ENCODE results near the gene PLCB4.

Gene PLCB4

DNA sequence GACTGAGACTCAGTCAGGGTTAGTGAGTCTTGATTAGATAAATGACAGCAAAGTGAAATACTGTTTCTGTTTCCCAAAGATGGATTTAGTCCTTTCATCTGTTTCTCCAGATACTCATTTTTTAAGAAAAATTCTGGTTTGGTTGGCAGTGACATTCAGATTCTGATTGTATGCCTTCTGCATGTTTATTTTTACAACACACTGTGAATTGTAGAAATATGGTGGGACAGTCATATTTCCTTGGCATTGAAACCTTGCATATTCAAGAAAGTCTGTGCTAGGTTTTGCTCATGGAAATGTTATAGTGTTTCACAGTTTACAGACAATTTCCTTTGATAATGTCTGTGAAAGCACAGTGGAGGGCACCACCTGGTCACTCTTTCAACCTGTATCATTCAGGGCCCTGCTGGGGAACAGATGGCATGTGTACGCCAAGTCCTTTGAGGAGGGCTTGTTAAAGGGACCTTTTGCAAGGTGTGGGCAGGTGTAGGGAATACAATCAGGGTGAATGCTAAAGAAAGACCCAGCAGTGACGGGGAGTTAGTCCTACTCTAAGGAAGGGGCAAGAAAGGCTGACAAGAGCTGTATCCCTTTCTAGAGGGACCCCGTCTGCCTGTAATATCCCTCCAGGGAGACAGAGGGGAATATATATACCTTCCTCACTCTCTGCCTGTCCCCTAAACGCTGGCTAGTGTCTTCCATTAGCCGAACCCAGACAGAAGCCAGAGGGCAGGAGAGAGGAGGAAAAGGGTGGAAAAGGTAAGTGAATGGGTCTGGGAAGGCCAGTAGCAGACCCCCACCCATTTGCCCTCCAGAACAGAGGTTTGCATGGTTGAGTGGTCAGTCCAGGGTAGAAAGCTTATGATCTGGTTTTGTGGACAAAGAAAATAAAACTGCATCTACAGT, 10.2 kb downstream of the PLCB4 start:
- Histone ChIP-seq H3K18ac (ENCODE audit: low read depth in 1 of 2, low read length in 2 of 2) (no peak overlapping the region), H3K79me1 (replicated peaks; ENCODE audit: low read length, poor library complexity, severe bottlenecking) (peaks cover 1% of the 10 kb centered on the region), H3K14ac (ENCODE audit: low read length in 2 of 2) (no peak overlapping the region), H2BK12ac (ENCODE audit: low read length in 2 of 2) (peak overlapping the region in 1 of 2 experiments; percentile 29), H2AK5ac (ENCODE audit: low read length, severe bottlenecking) (peak overlapping the region; percentile 5), H3K27ac (ENCODE audit: low read length, poor library complexity, severe bottlenecking) (no peak overlapping the region), H3K23ac (ENCODE audit: low read length in 2 of 2) (no peak overlapping the region), H2BK15ac (ENCODE audit: low read depth, poor library complexity, severe bottlenecking) (no peak overlapping the region), H2BK5ac (ENCODE audit: low read depth, low read length, poor library complexity, severe bottlenecking) (no peak overlapping the region), H3K4me1 (ENCODE audit: control insufficient read depth, insufficient read depth, low read depth, low read length) (peaks cover 8% of the 10 kb centered on the region), H2AFZ (ENCODE audit: low read depth, low read length) (no peak overlapping the region), H3K9me3 (ENCODE audit: control insufficient read depth, low read length) (no peaks in the 10 kb centered on the region), H3K4ac (ENCODE audit: low read depth in 1 of 2, low read length in 2 of 2) (no peak overlapping the region), H3K4me2 (ENCODE audit: low read length, poor library complexity, severe bottlenecking) (no peak overlapping the region), H3K9ac (ENCODE audit: low read length) (no peak overlapping the region), H4K8ac (ENCODE audit: low read length) (no peak overlapping the region), H3K4me3 (ENCODE audit: insufficient read depth in 1 of 2, low read depth in 1 of 2, low read length in 2 of 2) (no peak overlapping the region), H3K36me3 (ENCODE audit: control insufficient read depth in 1 of 2, insufficient read depth in 2 of 2, low read depth in 1 of 2, low read length in 2 of 2) (no peaks in the 10 kb centered on the region), H3K27me3 (ENCODE audit: control insufficient read depth in 1 of 2, insufficient read depth in 1 of 2, low read length in 2 of 2) (no peaks in the 10 kb centered on the region), H2BK120ac (ENCODE audit: low read depth, low read length) (no peak overlapping the region), H4K91ac (ENCODE audit: low read length) (no peak overlapping the region)
- WGBS: 70% methylated on average over 5 of the region's 5 CpGs
- DNase-seq: no peak

DNA sequence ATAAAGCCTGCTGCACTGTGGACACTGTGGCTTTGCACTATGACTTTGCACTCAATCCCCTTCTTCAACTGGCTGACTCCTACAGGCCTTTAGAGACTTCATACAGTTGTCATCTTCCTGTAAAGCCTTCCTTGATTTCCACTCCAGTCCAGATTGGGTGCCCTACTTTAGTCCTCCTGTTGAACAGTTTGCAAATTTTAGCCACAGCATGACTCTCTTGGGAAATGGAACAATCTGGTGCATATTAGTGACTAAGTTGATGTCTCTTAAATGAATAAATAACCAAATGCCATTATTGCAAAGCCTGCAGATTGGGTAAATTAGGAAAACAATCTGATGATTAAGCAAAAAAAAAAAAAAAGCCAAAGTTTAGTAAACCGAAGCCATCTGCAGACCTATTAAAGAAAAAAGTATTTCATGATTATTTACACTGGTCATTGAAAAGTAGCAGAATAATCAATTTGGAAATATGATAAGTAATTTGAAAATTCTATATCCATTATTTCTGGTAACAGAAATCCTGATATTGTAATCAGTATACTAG, 12.6 kb downstream of the PLCB4 start:
- no peak overlapping the region for H2AFZ ChIP-seq (ENCODE audit: low read depth, low read length)
- H3K79me1 ChIP-seq (replicated peaks; ENCODE audit: low read length, poor library complexity, severe bottlenecking): peaks cover 3% of the 10 kb centered on the region
- no peaks in the 10 kb centered on the region for H3K36me3 ChIP-seq (ENCODE audit: control insufficient read depth in 1 of 2, insufficient read depth in 2 of 2, low read depth in 1 of 2, low read length in 2 of 2)
- no peak overlapping the region for H3K14ac ChIP-seq (ENCODE audit: low read length in 2 of 2)
- H3K9me3 ChIP-seq (ENCODE audit: control insufficient read depth, low read length): no peaks in the 10 kb centered on the region
- H3K27ac ChIP-seq (ENCODE audit: low read length, poor library complexity, severe bottlenecking): no peak overlapping the region
- no peak overlapping the region for H3K4me2 ChIP-seq (ENCODE audit: low read length, poor library complexity, severe bottlenecking)
- peaks cover 4% of the 10 kb centered on the region for H3K4me1 ChIP-seq (ENCODE audit: control insufficient read depth, insufficient read depth, low read depth, low read length)
- H3K23ac ChIP-seq (ENCODE audit: low read length in 2 of 2): no peak overlapping the region
- H3K4me3 ChIP-seq (ENCODE audit: insufficient read depth in 1 of 2, low read depth in 1 of 2, low read length in 2 of 2): no peak overlapping the region
- H3K18ac ChIP-seq (ENCODE audit: low read depth in 1 of 2, low read length in 2 of 2): no peak overlapping the region
- no peaks in the 10 kb centered on the region for H3K27me3 ChIP-seq (ENCODE audit: control insufficient read depth in 1 of 2, insufficient read depth in 1 of 2, low read length in 2 of 2)
- no peak for DNase-seq
- H2AK5ac ChIP-seq (ENCODE audit: low read length, severe bottlenecking): no peak overlapping the region
- H4K8ac ChIP-seq (ENCODE audit: low read length): no peak overlapping the region
- H4K91ac ChIP-seq (ENCODE audit: low read length): no peak overlapping the region
- WGBS: no CpG with 5 or more reads among the region's 1 CpG
- no peak overlapping the region for H2BK15ac ChIP-seq (ENCODE audit: low read depth, poor library complexity, severe bottlenecking)
- no peak overlapping the region for H3K9ac ChIP-seq (ENCODE audit: low read length)
- no peak overlapping the region for H2BK12ac ChIP-seq (ENCODE audit: low read length in 2 of 2)
- H2BK120ac ChIP-seq (ENCODE audit: low read depth, low read length): no peak overlapping the region
- no peak overlapping the region for H3K4ac ChIP-seq (ENCODE audit: low read depth in 1 of 2, low read length in 2 of 2)
- no peak overlapping the region for H2BK5ac ChIP-seq (ENCODE audit: low read depth, low read length, poor library complexity, severe bottlenecking)

DNA sequence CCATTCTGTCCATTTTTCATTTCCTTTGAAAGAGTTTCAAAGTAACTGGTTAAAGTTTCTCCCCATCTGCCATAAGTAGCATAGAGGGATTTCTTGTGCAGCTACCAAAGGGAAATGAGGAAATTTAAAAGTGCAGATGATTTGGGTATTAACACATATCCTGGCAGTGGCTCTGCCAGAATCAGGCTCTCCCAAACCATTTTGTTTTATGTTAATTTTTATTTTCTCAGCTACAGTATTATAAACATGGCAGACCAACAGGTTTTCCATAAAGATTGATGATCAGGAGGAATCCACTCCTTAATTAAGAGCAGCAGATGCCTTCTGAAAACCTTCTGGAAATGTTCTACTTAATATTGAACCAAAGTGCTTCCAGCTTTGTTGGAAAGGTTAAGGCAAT, 13.9 kb downstream of the PLCB4 start:
- Histone ChIP-seq H2BK5ac (ENCODE audit: low read depth, low read length, poor library complexity, severe bottlenecking) (no peak overlapping the region), H2AK5ac (ENCODE audit: low read length, severe bottlenecking) (no peak overlapping the region), H4K91ac (ENCODE audit: low read length) (no peak overlapping the region), H3K4me3 (ENCODE audit: insufficient read depth in 1 of 2, low read depth in 1 of 2, low read length in 2 of 2) (no peak overlapping the region), H2BK12ac (ENCODE audit: low read length in 2 of 2) (no peak overlapping the region), H4K8ac (ENCODE audit: low read length) (no peak overlapping the region), H3K27ac (ENCODE audit: low read length, poor library complexity, severe bottlenecking) (peak overlapping the region; percentile 7), H3K27me3 (ENCODE audit: control insufficient read depth in 1 of 2, insufficient read depth in 1 of 2, low read length in 2 of 2) (no peaks in the 10 kb centered on the region), H3K4me2 (ENCODE audit: low read length, poor library complexity, severe bottlenecking) (no peak overlapping the region), H2BK15ac (ENCODE audit: low read depth, poor library complexity, severe bottlenecking) (no peak overlapping the region), H3K18ac (ENCODE audit: low read depth in 1 of 2, low read length in 2 of 2) (no peak overlapping the region), H3K36me3 (ENCODE audit: control insufficient read depth in 1 of 2, insufficient read depth in 2 of 2, low read depth in 1 of 2, low read length in 2 of 2) (no peaks in the 10 kb centered on the region), H3K79me1 (replicated peaks; ENCODE audit: low read length, poor library complexity, severe bottlenecking) (peaks cover 4% of the 10 kb centered on the region), H3K23ac (ENCODE audit: low read length in 2 of 2) (no peak overlapping the region), H3K4ac (ENCODE audit: low read depth in 1 of 2, low read length in 2 of 2) (no peak overlapping the region), H3K4me1 (ENCODE audit: control insufficient read depth, insufficient read depth, low read depth, low read length) (peaks cover 4% of the 10 kb centered on the region), H2AFZ (ENCODE audit: low read depth, low read length) (no peak overlapping the region), H3K9ac (ENCODE audit: low read length) (no peak overlapping the region), H3K9me3 (ENCODE audit: control insufficient read depth, low read length) (no peaks in the 10 kb centered on the region), H2BK120ac (ENCODE audit: low read depth, low read length) (no peak overlapping the region), H3K14ac (ENCODE audit: low read length in 2 of 2) (no peak overlapping the region)
- DNase-seq: no peak

DNA sequence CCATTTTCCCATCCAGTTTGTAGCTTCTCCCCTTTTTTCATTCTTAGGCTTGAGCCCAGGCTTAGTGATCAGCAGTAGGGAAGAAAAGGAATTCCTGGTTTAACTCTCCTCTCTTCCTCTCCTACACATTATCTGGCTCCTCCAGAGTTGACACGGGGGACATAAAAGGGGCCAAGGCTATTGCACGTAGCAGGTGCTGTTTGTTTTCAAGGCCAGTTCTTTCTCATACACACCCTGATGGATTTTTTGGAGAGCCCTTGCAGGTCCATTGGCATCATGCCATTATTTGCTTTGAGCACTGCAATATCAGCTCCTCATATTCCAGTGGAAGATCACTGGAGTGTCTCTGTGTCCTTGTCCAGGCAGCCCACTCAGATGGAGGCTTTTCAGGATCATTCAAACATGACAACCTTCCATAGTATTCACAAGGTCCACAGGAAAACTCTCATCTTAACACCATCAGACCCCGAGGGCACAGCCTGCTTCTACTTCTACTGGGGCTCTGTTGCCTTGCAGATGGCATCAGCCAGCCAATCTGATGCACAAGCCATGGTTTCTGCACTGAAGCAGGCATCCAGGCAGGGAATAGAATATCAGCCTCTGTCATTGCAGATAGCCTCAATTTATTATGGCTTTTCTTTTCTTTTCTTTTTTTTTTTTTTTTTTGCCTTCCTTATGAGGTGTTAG, 18.8 kb downstream of the PLCB4 start:
- Histone ChIP-seq H3K4me2 (ENCODE audit: low read length, poor library complexity, severe bottlenecking) (no peak overlapping the region), H3K4me3 (ENCODE audit: insufficient read depth in 1 of 2, low read depth in 1 of 2, low read length in 2 of 2) (no peak overlapping the region), H3K18ac (ENCODE audit: low read depth in 1 of 2, low read length in 2 of 2) (no peak overlapping the region), H3K36me3 (ENCODE audit: control insufficient read depth in 1 of 2, insufficient read depth in 2 of 2, low read depth in 1 of 2, low read length in 2 of 2) (no peaks in the 10 kb centered on the region), H4K8ac (ENCODE audit: low read length) (no peak overlapping the region), H2BK12ac (ENCODE audit: low read length in 2 of 2) (no peak overlapping the region), H3K23ac (ENCODE audit: low read length in 2 of 2) (no peak overlapping the region), H2AFZ (ENCODE audit: low read depth, low read length) (no peak overlapping the region), H4K91ac (ENCODE audit: low read length) (no peak overlapping the region), H2AK5ac (ENCODE audit: low read length, severe bottlenecking) (no peak overlapping the region), H2BK5ac (ENCODE audit: low read depth, low read length, poor library complexity, severe bottlenecking) (no peak overlapping the region), H3K27ac (ENCODE audit: low read length, poor library complexity, severe bottlenecking) (no peak overlapping the region), H3K9me3 (ENCODE audit: control insufficient read depth, low read length) (no peaks in the 10 kb centered on the region), H3K27me3 (ENCODE audit: control insufficient read depth in 1 of 2, insufficient read depth in 1 of 2, low read length in 2 of 2) (no peaks in the 10 kb centered on the region), H3K4ac (ENCODE audit: low read depth in 1 of 2, low read length in 2 of 2) (no peak overlapping the region), H3K79me1 (replicated peaks; ENCODE audit: low read length, poor library complexity, severe bottlenecking) (peaks cover 4% of the 10 kb centered on the region), H3K9ac (ENCODE audit: low read length) (no peak overlapping the region), H3K14ac (ENCODE audit: low read length in 2 of 2) (no peak overlapping the region), H2BK15ac (ENCODE audit: low read depth, poor library complexity, severe bottlenecking) (no peak overlapping the region), H2BK120ac (ENCODE audit: low read depth, low read length) (no peak overlapping the region), H3K4me1 (ENCODE audit: control insufficient read depth, insufficient read depth, low read depth, low read length) (peaks cover 3% of the 10 kb centered on the region)
- 94% methylated on average over 3 of the region's 3 CpGs for WGBS
- DNase-seq: no peak
